HCT116 (cell line): ENCODE data around the gene HS6ST1. TPM values are rescaled to one million over a fixed set of nuclear protein-coding genes. Genes with fewer than 3 reads are reported as not detected.

Experiments used
- ATAC-seq: fragments of 200-7000 bp; cut with Tn5 transposase; 2 replicates; pipeline ENCODE4 v1.9.1; 2020; ENCODE audit warnings: mild to moderate bottlenecking, moderate library complexity
- BruUV-seq: library from RNA; stranded (reverse); fragments of 400-500 nt; replicated peaks from 2 replicates; lab custom pipeline; 2021; lab: Mats Ljungman, UMichigan
- CTCF ChIA-PET: fragments of 300-600 bp; sonication (Branson Sonifier 250); formaldehyde crosslinking; loops from one replicate; lab custom pipeline; 2021; ENCODE audit warnings: antibody characterized with exemption; lab: Charles Lee
- POLR2A ChIA-PET: fragments of 300-600, 350-600 bp; sonication (Branson Sonifier 250); formaldehyde crosslinking; loops from one replicate; lab custom pipeline; 2021; ENCODE audit warnings: antibody characterized with exemption; lab: Charles Lee
- RAD21 ChIA-PET, 2 experiments: fragments of 300-600 bp; sonication (Branson Sonifier 250); formaldehyde crosslinking; loops; one replicate each; lab custom pipeline; 2023; ENCODE audit warnings: low total read pairs in 2 of 2; ENCODE audit not compliant: uncharacterized antibody in 2 of 2, unreplicated experiment in 2 of 2, low non-redundant PET in 1 of 2; lab: Charles Lee
- DNase-seq: peaks from one replicate; pipeline ENCODE4 v3.0.0-alpha.2; 2010; ENCODE audit warnings: low read depth, low spot score
- H2AFZ ChIP-seq: fragments of 200-600 bp; shearing (Covaris generic), sonication (generic); 2 replicates; pipeline ENCODE4 v1.6.1; 2017; ENCODE audit warnings: low read depth, mixed run types, mixed read lengths, antibody characterized with exemption, low read length; ENCODE audit not compliant: poor library complexity, severe bottlenecking
- H3K27ac ChIP-seq: 2 replicates; pipeline ENCODE4 v1.5.1; 2012; ENCODE audit warnings: low read depth, low read length
- H3K27me3 ChIP-seq: fragments of 200-600 bp; sonication (generic); 2 replicates; pipeline ENCODE4 v1.6.1; 2016; ENCODE audit warnings: mixed run types, low read length, mixed read lengths; ENCODE audit not compliant: insufficient read depth
- H3K36me3 ChIP-seq, 2 experiments: fragments of 200-500 bp in 1 of 2; fragments of 200-600 bp in 1 of 2; sonication (Bioruptor generic) in 1 of 2; sonication (generic) in 1 of 2; 2 replicates each; pipeline versions ENCODE4 v1.5.1 to v1.6.1; 2014 to 2016; ENCODE audit warnings: low read length in 2 of 2, inconsistent platforms in 1 of 2, mixed read lengths in 1 of 2, mixed run types in 1 of 2; ENCODE audit not compliant: insufficient read depth in 2 of 2, control insufficient read depth in 1 of 2
- H3K4me1 ChIP-seq, 2 experiments: fragments of 200-600 bp in 1 of 2; sonication (generic) in 1 of 2; 2 replicates each; pipeline versions ENCODE4 v1.5.1 to v1.6.1; 2012 to 2017; ENCODE audit warnings: low read length in 2 of 2, inconsistent platforms in 1 of 2, mild to moderate bottlenecking in 1 of 2, mixed read lengths in 1 of 2, mixed run types in 1 of 2, moderate library complexity in 1 of 2; ENCODE audit not compliant: insufficient read depth in 2 of 2, control insufficient read depth in 1 of 2
- H3K4me2 ChIP-seq: fragments of 200-600 bp; sonication (generic); 2 replicates; pipeline ENCODE4 v1.6.1; 2017; ENCODE audit warnings: mixed run types, low read length, mixed read lengths
- H3K4me3 ChIP-seq, 2 experiments: fragments of 200-600 bp in 1 of 2; sonication (generic) in 1 of 2; replicated peaks in 1 of 2; 2 replicates each; pipeline ENCODE4 v1.5.1; 2011 to 2016; ENCODE audit warnings: low read length in 2 of 2, control low read depth in 1 of 2, low read depth in 1 of 2, mild to moderate bottlenecking in 1 of 2, mixed read lengths in 1 of 2, mixed run types in 1 of 2
- H3K79me2 ChIP-seq: fragments of 200-600 bp; sonication (generic); 2 replicates; pipeline ENCODE4 v1.6.1; 2017; ENCODE audit warnings: mild to moderate bottlenecking, mixed run types, low read length, moderate library complexity, mixed read lengths; ENCODE audit not compliant: insufficient read depth
- H3K9ac ChIP-seq: fragments of 200-600 bp; sonication (generic); 2 replicates; pipeline ENCODE4 v1.6.1; 2016; ENCODE audit warnings: low read length, mixed read lengths
- H3K9me2 ChIP-seq: fragments of 200-600 bp; sonication (generic), shearing (Covaris generic); 2 replicates; pipeline ENCODE4 v1.6.1; 2017; ENCODE audit warnings: mixed run types, mild to moderate bottlenecking, moderate library complexity; ENCODE audit not compliant: insufficient read depth
- H3K9me3 ChIP-seq, 2 experiments: fragments of 200-500 bp in 1 of 2; fragments of 200-600 bp in 1 of 2; sonication (Bioruptor generic) in 1 of 2; sonication (generic) in 1 of 2; 2 replicates each; pipeline ENCODE4 v1.6.1; 2014 to 2017; ENCODE audit warnings: low read length in 2 of 2, mixed read lengths in 2 of 2, inconsistent platforms in 1 of 2, low read depth in 1 of 2, mild to moderate bottlenecking in 1 of 2, mixed run types in 1 of 2, moderate library complexity in 1 of 2; ENCODE audit not compliant: control insufficient read depth in 1 of 2, insufficient read depth in 1 of 2
- H4K20me1 ChIP-seq: fragments of 200-600 bp; sonication (generic), shearing (Covaris generic); 2 replicates; pipeline ENCODE4 v1.6.1; 2017; ENCODE audit warnings: mixed run types, mild to moderate bottlenecking, moderate library complexity; ENCODE audit not compliant: insufficient read depth
- EGR1 ChIP-seq: IDR thresholded peaks from 2 replicates; pipeline ENCODE4 v1.6.1; 2012; ENCODE audit warnings: low read depth
- POLR2A ChIP-seq: IDR thresholded peaks from 2 replicates; pipeline ENCODE4 v1.7.0; 2011; ENCODE audit warnings: borderline replicate concordance; ENCODE audit not compliant: insufficient read depth, insufficient read length; ENCODE audit errors: extremely low read depth
- POLR2AphosphoS5 ChIP-seq: IDR thresholded peaks from 2 replicates; pipeline ENCODE4 v1.6.1; 2011; ENCODE audit warnings: mild to moderate bottlenecking, low read depth, low read length, moderate library complexity
- RAD21 ChIP-seq: IDR thresholded peaks from 2 replicates; pipeline ENCODE4 v1.6.1; 2012; ENCODE audit warnings: low read depth, mild to moderate bottlenecking
- SRF ChIP-seq: IDR thresholded peaks from 2 replicates; pipeline ENCODE4 v1.6.1; 2012; ENCODE audit warnings: low read depth
- TCF7L2 ChIP-seq: IDR thresholded peaks from 2 replicates; pipeline ENCODE4 v1.7.0; 2011; ENCODE audit warnings: borderline replicate concordance, inconsistent platforms; ENCODE audit not compliant: insufficient read depth, insufficient read length; ENCODE audit errors: extremely low read depth
- ZNF274 ChIP-seq: fragments of 200-500 bp; sonication (Bioruptor generic); IDR thresholded peaks from 2 replicates; pipeline ENCODE4 v1.6.1; 2014; ENCODE audit warnings: mild to moderate bottlenecking, low read depth, low read length, inconsistent platforms
- intact Hi-C: fragments of 100-400 bp; cut with micrococcal nuclease; formaldehyde crosslinking; loops from 2 replicates; pipeline ENCODE4 v1.10.0; 2022
- total RNA-seq: library from RNA; stranded (reverse); gene quantifications from one replicate; pipeline ENCODE4 v1.2.1, GENCODE V29; 2021; ENCODE audit not compliant: unreplicated experiment
- TF ChIP-seq, protein P1 (sequence below): IDR thresholded peaks from 2 replicates; pipeline ENCODE4 v1.6.1; 2012

HS6ST1 gene
- total RNA-seq, 1 experiment from 2014 or later: 35.0 TPM

DNA sequence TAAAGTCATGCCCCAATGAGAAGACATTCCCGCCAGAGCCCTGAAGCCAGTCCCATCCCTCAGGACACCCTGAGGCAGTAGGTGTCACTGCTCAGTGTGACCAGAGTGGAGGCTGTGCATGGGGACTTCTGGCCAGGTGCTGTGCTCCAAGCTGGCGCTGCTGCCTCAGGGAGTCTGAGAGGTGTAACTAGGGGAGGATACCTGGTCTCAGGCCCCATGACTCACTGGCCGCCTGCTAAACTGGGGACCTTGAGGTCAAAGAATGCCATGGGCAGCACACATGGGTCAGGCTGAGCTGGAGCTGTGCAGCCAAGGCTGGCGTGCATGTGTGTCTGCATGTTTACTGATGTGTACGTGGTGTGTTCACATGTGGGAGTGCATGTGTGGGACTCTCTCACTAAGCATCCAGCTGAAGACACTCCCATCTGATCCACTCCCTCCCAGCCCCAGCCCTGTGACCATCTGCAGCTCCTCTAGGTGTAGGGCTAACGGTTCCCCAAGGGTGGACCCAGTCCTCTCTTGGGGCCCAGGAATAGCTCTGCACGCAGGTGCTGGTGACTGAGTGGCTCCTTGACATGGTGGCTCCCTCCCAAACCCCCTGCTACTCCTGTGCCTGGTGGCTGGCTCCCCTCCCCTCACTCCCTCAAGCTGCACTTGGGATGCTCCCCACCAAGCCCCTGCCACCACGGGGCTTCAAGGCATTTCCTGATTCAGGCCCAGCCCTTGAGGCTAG lies 16.5 kb downstream of the HS6ST1 start:
- no peak for DNase-seq
- Histone ChIP-seq H3K27me3 (no peaks in the 10 kb centered on the region), H3K4me2 (no peak overlapping the region), H4K20me1 (peaks cover 3% of the 10 kb centered on the region; the same call in 1 of the 2 replicates), H3K79me2 (peaks cover 92% of the 10 kb centered on the region), H2AFZ (no peak overlapping the region), H3K27ac (no peak overlapping the region; the same call in 1 of the 2 replicates), H3K36me3 (no peaks in the 10 kb centered on the region), H3K9ac (no peak overlapping the region), H3K9me2 (no peaks in the 10 kb centered on the region), H3K9me3 (no peaks in the 10 kb centered on the region), H3K4me1 (peaks cover 31 to 56% of the 10 kb centered on the region in 2 experiments), H3K4me3 (no peak overlapping the region)
- ChIA-PET POLR2A (no interaction called here), CTCF (no interaction called here), RAD21 (no interaction called here)
- no peak for ATAC-seq
- intact Hi-C loops: no loop called here
- no peak for TF ChIP-seq ZNF274
- TF ChIP-seq POLR2A: no peak
- TF ChIP-seq RAD21: no peak
- TF ChIP-seq TCF7L2: no peak
- TF ChIP-seq, protein P1, sequence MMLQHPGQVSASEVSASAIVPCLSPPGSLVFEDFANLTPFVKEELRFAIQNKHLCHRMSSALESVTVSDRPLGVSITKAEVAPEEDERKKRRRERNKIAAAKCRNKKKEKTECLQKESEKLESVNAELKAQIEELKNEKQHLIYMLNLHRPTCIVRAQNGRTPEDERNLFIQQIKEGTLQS: no peak
- TF ChIP-seq SRF: no peak
- TF ChIP-seq POLR2AphosphoS5: no peak
- TF ChIP-seq EGR1: no peak
- BruUV-seq: no TSS peak

DNA sequence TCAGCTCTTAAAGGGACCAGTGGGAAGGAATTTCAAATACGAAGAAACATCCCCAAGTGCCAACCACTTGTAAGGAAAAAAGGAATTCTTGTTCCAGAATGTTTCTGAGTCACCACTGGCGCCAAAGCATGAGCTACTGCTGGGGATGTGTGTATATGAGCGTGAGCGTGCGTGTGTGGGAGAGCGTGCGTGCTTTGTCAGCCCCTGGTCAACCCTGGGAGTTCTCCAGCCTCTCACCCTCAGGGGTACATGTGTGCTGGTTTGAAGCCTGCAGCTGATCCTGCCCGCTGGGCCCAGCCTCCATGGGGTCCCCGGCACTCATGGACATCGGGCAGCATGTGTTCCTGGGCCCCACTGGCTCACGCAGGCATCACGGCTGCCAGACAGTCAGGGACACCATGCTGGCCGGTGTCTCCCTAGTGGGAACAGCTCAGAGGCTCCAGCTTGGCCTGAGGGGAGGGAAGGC lies 17.1 kb downstream of the HS6ST1 start:
- ChIA-PET CTCF (no interaction called here), POLR2A (no interaction called here), RAD21 (no interaction called here)
- Histone ChIP-seq H3K36me3 (no peaks in the 10 kb centered on the region), H3K4me1 (peaks cover 25 to 50% of the 10 kb centered on the region in 2 experiments), H3K27me3 (no peaks in the 10 kb centered on the region), H3K9ac (no peak overlapping the region), H3K9me3 (no peaks in the 10 kb centered on the region), H4K20me1 (peaks cover 3% of the 10 kb centered on the region; the same call in 1 of the 2 replicates), H3K79me2 (peaks cover 92% of the 10 kb centered on the region), H3K9me2 (no peaks in the 10 kb centered on the region), H2AFZ (no peak overlapping the region), H3K4me3 (no peak overlapping the region), H3K27ac (no peak overlapping the region; the same call in 1 of the 2 replicates), H3K4me2 (no peak overlapping the region)
- BruUV-seq: no TSS peak
- intact Hi-C loops: no loop called here
- no peak for TF ChIP-seq POLR2AphosphoS5
- TF ChIP-seq, protein P1: no peak
- DNase-seq: no peak
- ATAC-seq: no peak
